B cell (primary cell): ENCODE data around the gene ZSWIM6. TPM values are rescaled to one million over a fixed set of nuclear protein-coding genes. Genes with fewer than 3 reads are reported as not detected.

Experiments used
- ATAC-seq: fragments of 200-7000 bp; cut with Tn5 transposase; one replicate; pipeline ENCODE4 v1.10.0; 2021; ENCODE audit warnings: low read depth, mild to moderate bottlenecking, moderate number of reproducible peaks, moderate library complexity
- CTCF ChIA-PET: fragments of 350-600 bp; sonication (Branson Sonifier 250); formaldehyde crosslinking; loops from one replicate; lab custom pipeline; 2021; ENCODE audit warnings: antibody characterized with exemption, inconsistent platforms; lab: Charles Lee
- POLR2A ChIA-PET: fragments of 350-600 bp; sonication (Branson Sonifier 250); formaldehyde crosslinking; loops from one replicate; lab custom pipeline; 2021; ENCODE audit warnings: antibody characterized with exemption; lab: Charles Lee
- DNase-seq: peaks from one replicate; pipeline ENCODE4 v3.0.0; 2013
- H2AFZ ChIP-seq: 2 replicates; pipeline ENCODE4 v1.6.1; 2012; ENCODE audit warnings: mild to moderate bottlenecking, low read depth, low read length; ENCODE audit not compliant: insufficient read depth, poor library complexity, severe bottlenecking
- H3K27ac ChIP-seq, 2 donors: 1 replicate in 1 of 2; 2 replicates in 1 of 2; pipeline ENCODE4 v1.5.1; 2012 to 2013; ENCODE audit warnings: low read length in 2 of 2, mild to moderate bottlenecking in 2 of 2, moderate library complexity in 1 of 2
- H3K27me3 ChIP-seq, 4 experiments: fragments of 200-600 bp in 1 of 4; sonication (generic) in 1 of 4; replicated peaks in 1 of 4; 1 replicate in 2 of 4; 2 replicates in 2 of 4; pipeline versions ENCODE4 v1.6.1 to v1.7.0; 2013 to 2016; ENCODE audit warnings: low read length in 3 of 4, mild to moderate bottlenecking in 2 of 4, mixed read lengths in 1 of 4, moderate library complexity in 1 of 4; ENCODE audit not compliant: insufficient read depth in 4 of 4, control insufficient read depth in 3 of 4; ENCODE audit errors: control extremely low read depth in 1 of 4
- H3K36me3 ChIP-seq, 2 experiments: replicated peaks in 1 of 2; 1 replicate in 1 of 2; 2 replicates in 1 of 2; pipeline versions ENCODE4 v1.6.1 to v1.7.1; 2013; ENCODE audit warnings: low read length in 1 of 2; ENCODE audit not compliant: insufficient read depth in 2 of 2, control insufficient read depth in 1 of 2; ENCODE audit errors: control extremely low read depth in 1 of 2, extremely low read depth in 1 of 2
- H3K4me1 ChIP-seq, 2 donors: fragments of 200-600 bp in 1 of 2; sonication (generic) in 1 of 2; 1 replicate in 1 of 2; 2 replicates in 1 of 2; pipeline versions ENCODE4 v1.5.1 to v1.6.1; 2013 to 2017; ENCODE audit warnings: low read length in 2 of 2; ENCODE audit not compliant: control insufficient read depth in 2 of 2, insufficient read depth in 2 of 2
- H3K4me2 ChIP-seq: replicated peaks from 2 replicates; pipeline ENCODE3; 2012; ENCODE audit warnings: mild to moderate bottlenecking, low read depth, low read length; ENCODE audit not compliant: poor library complexity, severe bottlenecking
- H3K4me3 ChIP-seq, 5 experiments: fragments of 200-600 bp in 1 of 5; sonication (generic) in 1 of 5; 1 replicate in 3 of 5; 2 replicates in 2 of 5; pipeline versions ENCODE4 v1.5.1 to v1.7.0; 2011 to 2016; ENCODE audit warnings: low read length in 4 of 5, mild to moderate bottlenecking in 4 of 5, low read depth in 2 of 5, control low read depth in 1 of 5, moderate library complexity in 1 of 5; ENCODE audit not compliant: insufficient read depth in 1 of 5; ENCODE audit errors: control extremely low read depth in 1 of 5, extremely low read depth in 1 of 5
- H3K79me2 ChIP-seq: fragments of 200-600 bp; sonication (generic); one replicate; pipeline ENCODE4 v1.6.0; 2016; ENCODE audit warnings: low read length; ENCODE audit not compliant: control insufficient read depth, insufficient read depth
- H3K9ac ChIP-seq: fragments of 200-600 bp; sonication (generic); 2 replicates; pipeline ENCODE4 v1.6.1; 2017; ENCODE audit warnings: mild to moderate bottlenecking, low read length, moderate library complexity
- H3K9me3 ChIP-seq, 3 donors: one replicate each; pipeline versions ENCODE4 v1.6.1 to v1.7.1; 2013; ENCODE audit warnings: low read length in 2 of 3; ENCODE audit not compliant: control insufficient read depth in 2 of 3, insufficient read depth in 1 of 3; ENCODE audit errors: control extremely low read depth in 1 of 3
- H4K20me1 ChIP-seq: 2 replicates; pipeline ENCODE4 v1.6.0; 2012; ENCODE audit warnings: mild to moderate bottlenecking, low read length; ENCODE audit not compliant: insufficient read depth, control insufficient read depth, poor library complexity, severe bottlenecking
- H3K27ac Mint-ChIP-seq: one replicate; pipeline ENCODE4 v1.8.0; 2021; ENCODE audit warnings: mixed read lengths
- H3K27me3 Mint-ChIP-seq: one replicate; pipeline ENCODE4 v1.8.0; 2021; ENCODE audit warnings: mixed read lengths
- H3K4me1 Mint-ChIP-seq: one replicate; pipeline ENCODE4 v1.8.0; 2021; ENCODE audit warnings: mixed read lengths
- H3K4me3 Mint-ChIP-seq: one replicate; pipeline ENCODE4 v1.8.0; 2021; ENCODE audit warnings: mixed read lengths
- H3K9me3 Mint-ChIP-seq: one replicate; pipeline ENCODE4 v1.8.0; 2022; ENCODE audit warnings: mixed read lengths; ENCODE audit not compliant: insufficient read depth
- CTCF ChIP-seq: fragments of 200-600 bp; IDR thresholded peaks from one replicate; pipeline ENCODE4 v1.8.0; 2022; ENCODE audit warnings: antibody characterized with exemption, mild to moderate bottlenecking
- EZH2 ChIP-seq: IDR thresholded peaks from 2 replicates; pipeline ENCODE4 v1.6.1; 2012; ENCODE audit warnings: borderline replicate concordance, low read depth, mild to moderate bottlenecking, moderate library complexity, low read length; ENCODE audit not compliant: insufficient read depth, poor library complexity, severe bottlenecking
- WGBS: methylation state at CpG from one replicate; pipeline ENCODE4 v1.1.5; 2013; ENCODE audit warnings: missing lambda C conversion rate; ENCODE audit not compliant: insufficient coverage; 5-methylcytosine and 5-hydroxymethylcytosine counted together
- intact Hi-C: fragments of 100-400 bp; cut with micrococcal nuclease; formaldehyde crosslinking; loops from one replicate; pipeline ENCODE4 v1.10.0; 2022
- polyA plus RNA-seq: library from polyadenylated mRNA; depleted of rRNA; stranded (reverse); fragments of >200 nt; gene quantifications from 2 replicates; pipeline ENCODE4 v1.2.3, GENCODE V29; 2012
- total RNA-seq, 2 donors: library from RNA; stranded (reverse); fragments of 120-200 nt in 1 of 2; gene quantifications; 1 replicate in 1 of 2; 2 replicates in 1 of 2; pipeline versions ENCODE4 v1.2.3 to v1.2.4, GENCODE V29; 2013 to 2022

The ZSWIM6 gene
- total and polyA plus RNA-seq, 2 donors (not counting 1 experiment from before 2014, with no cell fraction given), result 7.9 to 16.4 TPM

GRCh38 chr5:61386045-61386800 is 54.2 kb downstream of the ZSWIM6 start:
- Mint-ChIP-seq H3K4me1 (peaks cover 15% of the 10 kb centered on the region), H3K27ac (no peak overlapping the region), H3K27me3 (no peaks in the 10 kb centered on the region), H3K4me3 (no peak overlapping the region), H3K9me3 (no peaks in the 10 kb centered on the region)
- H3K79me2 ChIP-seq, result peaks cover 56% of the 10 kb centered on the region
- intact Hi-C loops, result no loop called here
- 100% methylated on average over 1 of the region's 2 CpGs for WGBS
- H2AFZ ChIP-seq, result no peak overlapping the region
- H3K27me3 ChIP-seq, result no peaks in the 10 kb centered on the region
- H3K4me1 ChIP-seq, result no peaks in the 10 kb centered on the region
- ATAC-seq (no peak), DNase-seq (no peak)
- H3K9me3 ChIP-seq, result peaks cover 0 to 4% (median 0%) of the 10 kb centered on the region in 3 donors
- no peak for TF ChIP-seq EZH2
- no peak for TF ChIP-seq CTCF
- no peak overlapping the region for H3K4me2 ChIP-seq
- peaks cover 11% of the 10 kb centered on the region for H4K20me1 ChIP-seq
- no peak overlapping the region for H3K27ac ChIP-seq
- ChIA-PET POLR2A (no interaction called here), CTCF (no interaction called here)
- no peak overlapping the region for H3K9ac ChIP-seq
- H3K36me3 ChIP-seq, result no peaks in the 10 kb centered on the region
- no peak overlapping the region for H3K4me3 ChIP-seq

GRCh38 chr5:61389609-61390008 is 57.6 kb downstream of the ZSWIM6 start:
- H3K27me3 Mint-ChIP-seq, result no peaks in the 10 kb centered on the region
- intact Hi-C loops, result no loop called here
- H3K9ac ChIP-seq, result no peak overlapping the region
- ChIA-PET POLR2A (no interaction called here), CTCF (no interaction called here)
- no peak overlapping the region for H3K4me3 Mint-ChIP-seq
- H3K4me2 ChIP-seq, result no peak overlapping the region
- WGBS, result 100% methylated on average over 1 of the region's 3 CpGs
- H3K27ac Mint-ChIP-seq, result no peak overlapping the region
- TF ChIP-seq CTCF (no peak), EZH2 (no peak)
- H3K9me3 ChIP-seq, result peaks cover 0 to 4% (median 0%) of the 10 kb centered on the region in 3 donors
- H2AFZ ChIP-seq, result no peak overlapping the region
- H3K4me1 Mint-ChIP-seq, result peaks cover 14% of the 10 kb centered on the region
- no peaks in the 10 kb centered on the region for H3K27me3 ChIP-seq
- no peak for ATAC-seq
- no peak overlapping the region for H3K27ac ChIP-seq
- peaks cover 34% of the 10 kb centered on the region for H4K20me1 ChIP-seq
- peaks cover 0 to 4% of the 10 kb centered on the region in 2 experiments for H3K36me3 ChIP-seq
- H3K4me3 ChIP-seq, result no peak overlapping the region
- H3K4me1 ChIP-seq, result no peaks in the 10 kb centered on the region
- DNase-seq, result no peak
- peaks cover 48% of the 10 kb centered on the region for H3K79me2 ChIP-seq
- H3K9me3 Mint-ChIP-seq, result no peaks in the 10 kb centered on the region
